Stomach smooth muscle (tissue), 2 donors: ENCODE results near the gene INTS11.

Source experiments
- H3K27ac ChIP-seq: one replicate; pipeline ENCODE4 v1.7.0; 2013; ENCODE audit warnings: mild to moderate bottlenecking, low read length, inconsistent platforms
- H3K27me3 ChIP-seq, 2 donors: one replicate each; pipeline ENCODE4 v1.7.0; 2013; ENCODE audit warnings: low read length in 2 of 2; ENCODE audit not compliant: insufficient read depth in 2 of 2, control insufficient read depth in 1 of 2
- H3K36me3 ChIP-seq, 2 donors: one replicate each; pipeline ENCODE4 v1.7.0; 2013; ENCODE audit warnings: low read length in 2 of 2; ENCODE audit not compliant: control insufficient read depth in 2 of 2, insufficient read depth in 2 of 2
- H3K4me1 ChIP-seq: one replicate; pipeline ENCODE4 v1.7.0; 2013; ENCODE audit warnings: low read length; ENCODE audit not compliant: control insufficient read depth, insufficient read depth
- H3K4me3 ChIP-seq, 2 donors: one replicate each; pipeline ENCODE4 v1.7.0; 2013; ENCODE audit warnings: low read length in 2 of 2
- H3K9ac ChIP-seq, 2 donors: one replicate each; pipeline ENCODE4 v1.7.0; 2013; ENCODE audit warnings: low read length in 2 of 2, mild to moderate bottlenecking in 1 of 2
- H3K9me3 ChIP-seq, 2 donors: one replicate each; pipeline ENCODE4 v1.7.0; 2013; ENCODE audit warnings: low read length in 2 of 2; ENCODE audit not compliant: control insufficient read depth in 2 of 2
- donor health status: healthy.
- donor health status: Pancreatic carcinoma.

INTS11 gene

GRCh38 chr1:1334835-1335234 is 10.4 kb upstream of the INTS11 start:
- H3K4me1 ChIP-seq = no peaks in the 10 kb centered on the region
- H3K4me3 ChIP-seq = no peak overlapping the region
- peaks cover 0 to 2% of the 10 kb centered on the region in 2 donors for H3K36me3 ChIP-seq
- H3K27me3 ChIP-seq = no peaks in the 10 kb centered on the region
- no peak overlapping the region for H3K27ac ChIP-seq
- H3K9me3 ChIP-seq = no peaks in the 10 kb centered on the region
- H3K9ac ChIP-seq = no peak overlapping the region

- H3K36me3 ChIP-seq = peaks cover 0 to 3% of the 10 kb centered on the region in 2 donors
- H3K9ac ChIP-seq = no peak overlapping the region
- H3K27ac ChIP-seq = no peak overlapping the region
- no peaks in the 10 kb centered on the region for H3K27me3 ChIP-seq
- H3K4me1 ChIP-seq = no peaks in the 10 kb centered on the region
- no peaks in the 10 kb centered on the region for H3K9me3 ChIP-seq
- no peak overlapping the region for H3K4me3 ChIP-seq
Observed at GRCh38 chr1:1333551-1334241, 9.2 kb upstream of the INTS11 start.

GRCh38 chr1:1332774-1333480 is 8.5 kb upstream of the INTS11 start:
- Histone ChIP-seq H3K4me3 (no peak overlapping the region), H3K27me3 (no peaks in the 10 kb centered on the region), H3K9ac (no peak overlapping the region)

GRCh38 chr1:1332031-1332755 is 7.7 kb upstream of the INTS11 start:
- Histone ChIP-seq H3K4me1 (no peaks in the 10 kb centered on the region), H3K4me3 (no peak overlapping the region), H3K9me3 (no peaks in the 10 kb centered on the region), H3K27me3 (no peaks in the 10 kb centered on the region), H3K27ac (no peak overlapping the region), H3K9ac (no peak overlapping the region), H3K36me3 (peaks cover 6 to 10% of the 10 kb centered on the region in 2 donors)

More at GRCh38 chr1:1332774-1333480, 8.5 kb upstream of the INTS11 start:
- H3K9me3 ChIP-seq = no peaks in the 10 kb centered on the region
- H3K4me1 ChIP-seq = no peaks in the 10 kb centered on the region
- no peak overlapping the region for H3K27ac ChIP-seq
- peaks cover 3 to 9% of the 10 kb centered on the region in 2 donors for H3K36me3 ChIP-seq

- peaks cover 6% of the 10 kb centered on the region for H3K4me1 ChIP-seq
- H3K36me3 ChIP-seq = peaks cover 6 to 12% of the 10 kb centered on the region in 2 donors
- H3K9me3 ChIP-seq = no peaks in the 10 kb centered on the region
- H3K4me3 ChIP-seq = no peak within 1 kb of the TSS
- no peak within 1 kb of the TSS for H3K9ac ChIP-seq
- no peak within 1 kb of the TSS for H3K27ac ChIP-seq
- H3K27me3 ChIP-seq = no peaks in the 10 kb centered on the region
Observed at GRCh38 chr1:1331068-1331965, 6.9 kb upstream of the INTS11 start, which contains the start of gene TAS1R3. TAS1R3 (plus strand) TSS chr1:1331280; CDS start chr1:1331346, 66 bp downstream.

GRCh38 chr1:1330366-1331067 is 6.1 kb upstream of the INTS11 start:
- Histone ChIP-seq H3K9me3 (no peaks in the 10 kb centered on the region), H3K27ac (no peak overlapping the region), H3K36me3 (peaks cover 6 to 12% of the 10 kb centered on the region in 2 donors), H3K27me3 (no peaks in the 10 kb centered on the region), H3K9ac (no peak overlapping the region), H3K4me3 (no peak overlapping the region), H3K4me1 (peaks cover 14% of the 10 kb centered on the region)

GRCh38 chr1:1329304-1330210 is 5.1 kb upstream of the INTS11 start:
- Histone ChIP-seq H3K9me3 (no peaks in the 10 kb centered on the region), H3K36me3 (peaks cover 6 to 12% of the 10 kb centered on the region in 2 donors), H3K4me1 (peaks cover 21% of the 10 kb centered on the region), H3K27ac (no peak overlapping the region), H3K9ac (no peak overlapping the region), H3K4me3 (no peak overlapping the region), H3K27me3 (no peaks in the 10 kb centered on the region)

- Histone ChIP-seq H3K4me3 (no peak overlapping the region), H3K27ac (no peak overlapping the region), H3K36me3 (peaks cover 6 to 12% of the 10 kb centered on the region in 2 donors), H3K9ac (no peak overlapping the region), H3K4me1 (peaks cover 26% of the 10 kb centered on the region), H3K27me3 (no peaks in the 10 kb centered on the region), H3K9me3 (no peaks in the 10 kb centered on the region)
Observed at GRCh38 chr1:1328254-1328653, 3.8 kb upstream of the INTS11 start.

- Histone ChIP-seq H3K27ac (no peak overlapping the region), H3K36me3 (peaks cover 6 to 12% of the 10 kb centered on the region in 2 donors), H3K4me1 (peaks cover 32% of the 10 kb centered on the region), H3K9me3 (no peaks in the 10 kb centered on the region), H3K4me3 (no peak overlapping the region), H3K9ac (no peak overlapping the region), H3K27me3 (no peaks in the 10 kb centered on the region)
Observed at GRCh38 chr1:1327291-1327690, 2.8 kb upstream of the INTS11 start.
